Measurements from ENCODE around the gene EPS8.
A peak's percentile ranks its signal among the peaks of the same experiment; 100 is the strongest.

EPS8 gene

GRCh38 chr12:15800278-15800677, 11.1 kb upstream of the EPS8 start:
- TF ChIP-seq, protein P1, sequence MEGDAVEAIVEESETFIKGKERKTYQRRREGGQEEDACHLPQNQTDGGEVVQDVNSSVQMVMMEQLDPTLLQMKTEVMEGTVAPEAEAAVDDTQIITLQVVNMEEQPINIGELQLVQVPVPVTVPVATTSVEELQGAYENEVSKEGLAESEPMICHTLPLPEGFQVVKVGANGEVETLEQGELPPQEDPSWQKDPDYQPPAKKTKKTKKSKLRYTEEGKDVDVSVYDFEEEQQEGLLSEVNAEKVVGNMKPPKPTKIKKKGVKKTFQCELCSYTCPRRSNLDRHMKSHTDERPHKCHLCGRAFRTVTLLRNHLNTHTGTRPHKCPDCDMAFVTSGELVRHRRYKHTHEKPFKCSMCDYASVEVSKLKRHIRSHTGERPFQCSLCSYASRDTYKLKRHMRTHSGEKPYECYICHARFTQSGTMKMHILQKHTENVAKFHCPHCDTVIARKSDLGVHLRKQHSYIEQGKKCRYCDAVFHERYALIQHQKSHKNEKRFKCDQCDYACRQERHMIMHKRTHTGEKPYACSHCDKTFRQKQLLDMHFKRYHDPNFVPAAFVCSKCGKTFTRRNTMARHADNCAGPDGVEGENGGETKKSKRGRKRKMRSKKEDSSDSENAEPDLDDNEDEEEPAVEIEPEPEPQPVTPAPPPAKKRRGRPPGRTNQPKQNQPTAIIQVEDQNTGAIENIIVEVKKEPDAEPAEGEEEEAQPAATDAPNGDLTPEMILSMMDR (IDR thresholded peaks at IDR 0.05; ENCODE audit: low read length, missing control alignments), result no peak
- no peak overlapping the region for H3K4me3 ChIP-seq (replicated peaks; ENCODE audit: low read depth, low read length)
- DNase-seq (ENCODE audit: low read depth), result no peak

GRCh38 chr12:15797818-15798217, 8.6 kb upstream of the EPS8 start:
- DNase-seq (ENCODE audit: low read depth), result no peak
- H3K4me3 ChIP-seq (replicated peaks; ENCODE audit: low read depth, low read length), result no peak overlapping the region
- TF ChIP-seq, protein P1 (IDR thresholded peaks at IDR 0.05; ENCODE audit: low read length, missing control alignments), result no peak

- no peak overlapping the region for H3K4me3 ChIP-seq (replicated peaks; ENCODE audit: low read depth, low read length)
- TF ChIP-seq, protein P1 (IDR thresholded peaks at IDR 0.05; ENCODE audit: low read length, missing control alignments), result no peak
- no peak for DNase-seq (ENCODE audit: low read depth)
These were observed 7.4 kb upstream of the EPS8 start for GRCh38 chr12:15796493-15797141.

GRCh38 chr12:15794836-15795235, 5.6 kb upstream of the EPS8 start:
- TF ChIP-seq, protein P1 (IDR thresholded peaks at IDR 0.05; ENCODE audit: low read length, missing control alignments), result no peak
- no peak for DNase-seq (ENCODE audit: low read depth)
- H3K4me3 ChIP-seq (replicated peaks; ENCODE audit: low read depth, low read length), result no peak overlapping the region

DNA sequence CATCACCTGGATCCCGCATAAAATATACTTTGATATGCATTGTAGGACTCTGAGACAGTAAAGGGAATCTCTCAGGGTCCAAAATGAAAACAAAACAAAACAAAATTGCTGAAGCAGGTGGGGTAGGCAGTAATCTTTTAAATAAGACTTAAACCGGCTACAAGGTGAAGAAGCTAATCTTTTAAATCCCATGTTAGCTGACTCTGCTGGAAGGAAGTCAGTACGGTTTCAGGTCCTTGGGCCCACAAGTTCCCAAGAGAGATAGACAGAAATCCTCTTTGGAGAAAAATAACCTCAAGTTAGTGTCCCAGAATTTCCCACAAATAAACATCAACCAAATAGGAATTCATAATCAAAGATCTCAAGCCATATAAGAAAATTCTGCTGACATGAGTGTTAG, 5.0 kb upstream of the EPS8 start:
- H3K4me3 ChIP-seq (replicated peaks; ENCODE audit: low read depth, low read length), result no peak overlapping the region
- no peak for DNase-seq (ENCODE audit: low read depth)
- TF ChIP-seq, protein P1 (IDR thresholded peaks at IDR 0.05; ENCODE audit: low read length, missing control alignments), result no peak

DNA sequence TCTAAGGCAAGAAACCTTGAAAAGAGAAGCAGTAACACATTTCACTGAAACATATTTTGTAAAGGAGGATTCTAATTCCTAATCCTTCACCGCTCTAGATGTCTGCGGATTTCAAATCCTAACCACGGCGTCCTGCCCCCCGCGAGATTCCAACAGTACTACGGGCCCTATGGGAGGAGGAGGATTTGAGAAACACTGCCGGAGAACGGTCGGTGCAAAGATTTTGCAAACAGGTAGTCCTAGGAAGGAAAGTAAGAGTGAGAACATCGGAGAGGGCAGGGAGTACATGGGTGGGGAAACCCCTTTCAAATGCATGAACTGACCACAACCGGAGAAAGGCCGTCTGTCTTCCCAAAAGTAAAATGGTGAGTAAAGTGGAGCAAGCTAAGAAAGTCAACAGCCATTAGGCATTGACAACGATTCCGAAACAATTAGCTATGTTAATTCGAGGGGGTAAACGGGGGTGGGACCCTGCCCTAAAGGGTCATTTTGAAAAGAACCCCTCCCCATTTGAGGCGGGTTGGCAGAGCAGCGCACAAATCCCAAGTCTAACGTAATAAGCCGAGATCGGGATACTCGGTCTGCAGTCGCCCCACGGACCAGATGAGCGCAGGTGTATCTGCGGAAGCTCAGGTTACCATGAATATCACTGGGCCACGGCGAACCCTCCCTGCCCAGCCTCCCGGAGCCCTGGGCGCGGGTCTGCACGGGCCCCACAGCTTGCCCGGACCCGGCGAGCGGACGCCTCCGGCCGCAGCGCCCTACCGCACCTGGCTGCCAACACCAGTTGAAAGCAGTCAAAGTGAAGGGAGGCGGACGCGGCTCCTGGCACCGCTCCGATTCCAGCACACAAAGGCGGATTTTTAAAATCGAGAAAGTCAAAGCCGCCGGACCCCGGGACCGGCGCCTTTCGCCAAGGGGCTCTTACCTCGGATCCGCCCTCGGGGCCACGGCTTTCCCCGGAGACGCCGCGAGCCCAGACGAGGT, 662 bp downstream of the EPS8 start:
- TF ChIP-seq, protein P1 (IDR thresholded peaks at IDR 0.05; ENCODE audit: low read length, missing control alignments), result no peak
- peak overlapping the region; percentile 88 for H3K4me3 ChIP-seq (replicated peaks; ENCODE audit: low read depth, low read length)
- peak; percentile 66 for DNase-seq (ENCODE audit: low read depth)
